IPS-15b (cell line): ENCODE data around the gene RPLP1.

Experiments used
- H3K27me3 ChIP-seq: one replicate; pipeline ENCODE4 v1.6.1; 2013; ENCODE audit warnings: low read length; ENCODE audit not compliant: control insufficient read depth, insufficient read depth
- H3K36me3 ChIP-seq: one replicate; pipeline ENCODE4 v1.6.1; 2013; ENCODE audit warnings: low read length; ENCODE audit not compliant: control insufficient read depth, insufficient read depth
- H3K4me1 ChIP-seq: one replicate; pipeline ENCODE4 v1.6.1; 2013; ENCODE audit warnings: mild to moderate bottlenecking, low read length; ENCODE audit not compliant: control insufficient read depth, insufficient read depth
- H3K4me3 ChIP-seq: one replicate; pipeline ENCODE4 v1.5.1; 2013; ENCODE audit warnings: low read depth, low read length
- H3K9ac ChIP-seq: one replicate; pipeline ENCODE4 v1.6.1; 2013; ENCODE audit warnings: low read depth, mild to moderate bottlenecking, low read length
- H3K9me3 ChIP-seq: one replicate; pipeline ENCODE4 v1.6.1; 2013; ENCODE audit warnings: mild to moderate bottlenecking, low read length; ENCODE audit not compliant: control insufficient read depth, insufficient read depth

The RPLP1 gene

GRCh38 chr15:69504352-69505040 lies 51.9 kb downstream of the RPLP1 start:
- Histone ChIP-seq H3K27me3 (no peaks in the 10 kb centered on the region), H3K36me3 (no peaks in the 10 kb centered on the region), H3K4me3 (no peak overlapping the region), H3K9me3 (no peaks in the 10 kb centered on the region), H3K4me1 (peaks cover under 1% of the 10 kb centered on the region), H3K9ac (no peak overlapping the region)
